ENCODE results near the gene HNRNPH3.

GRCh38 chr10:68333440-68334431 is 1.9 kb downstream of the HNRNPH3 start:
- TF ChIP-seq CTCF (IDR thresholded peaks at IDR 0.05; ENCODE audit: insufficient read depth, low read length): no peak
- TF ChIP-seq REST (IDR thresholded peaks at IDR 0.05; ENCODE audit: insufficient replicate concordance, low read depth): no peak
- no peak for TF ChIP-seq POLR2AphosphoS5 (IDR thresholded peaks at IDR 0.05; ENCODE audit: low read depth)
- TF ChIP-seq SPI1 (IDR thresholded peaks at IDR 0.05; ENCODE audit: borderline replicate concordance, low read depth): no peak
